DLD1 (cell line): ENCODE measurements around the gene SPINK1.
"Not testable (repeated sequence)": the region's sequence is repeated elsewhere in the genome, so short reads cannot be mapped to it uniquely, and the experiment has no call there.

Experiments
- in situ Hi-C: cut with HindIII; loops from 2 replicates; pipeline ENCODE4 v1.10.0; 2017; ENCODE audit warnings: low sequenced_read_pairs

SPINK1 gene

GRCh38 chr5:147809830-147810666, 21.4 kb downstream of the SPINK1 start:
- in situ Hi-C loops, result no loop called here

- in situ Hi-C loops, result no loop called here
Measured at GRCh38 chr5:147805030-147805454, 26.4 kb downstream of the SPINK1 start.

GRCh38 chr5:147804334-147804733, 27.1 kb downstream of the SPINK1 start:
- in situ Hi-C loops, result no loop called here

- in situ Hi-C loops, result no loop called here
Measured at GRCh38 chr5:147803926-147804325, 27.5 kb downstream of the SPINK1 start.

- in situ Hi-C loops, result not testable (repeated sequence)
Measured at GRCh38 chr5:147803161-147803560, 28.3 kb downstream of the SPINK1 start.

- in situ Hi-C loops, result no loop called here
Measured at GRCh38 chr5:147801461-147801860, 30.0 kb downstream of the SPINK1 start.

- in situ Hi-C loops, result no loop called here
Measured at GRCh38 chr5:147800491-147800890, 31.0 kb downstream of the SPINK1 start.

- in situ Hi-C loops, result no loop called here
Measured at GRCh38 chr5:147796556-147797308, 34.7 kb downstream of the SPINK1 start.

- in situ Hi-C loops, result no loop called here
Measured at GRCh38 chr5:147791181-147791580, 40.3 kb downstream of the SPINK1 start.

GRCh38 chr5:147789820-147790219, 41.7 kb downstream of the SPINK1 start:
- in situ Hi-C loops, result no loop called here

GRCh38 chr5:147788023-147788422, 43.4 kb downstream of the SPINK1 start:
- in situ Hi-C loops, result no loop called here

- in situ Hi-C loops, result no loop called here
Measured at GRCh38 chr5:147786142-147786541, 45.3 kb downstream of the SPINK1 start.

- in situ Hi-C loops, result no loop called here
Measured at GRCh38 chr5:147784146-147784987, 47.1 kb downstream of the SPINK1 start.

- in situ Hi-C loops, result no loop called here
Measured at GRCh38 chr5:147782110-147783028, 49.1 kb downstream of the SPINK1 start, which contains the start of gene JAKMIP2. Gene JAKMIP2 (minus strand): TSS chr5:147782728. CDS start chr5:147671806, 110,922 bp downstream.

- in situ Hi-C loops, result no loop called here
Measured at GRCh38 chr5:147780924-147781573, 50.4 kb downstream of the SPINK1 start.

- in situ Hi-C loops, result no loop called here
Measured at GRCh38 chr5:147779694-147780093, 51.8 kb downstream of the SPINK1 start.

- in situ Hi-C loops, result no loop called here
Measured at GRCh38 chr5:147776989-147777388, 54.5 kb downstream of the SPINK1 start.
